Activated gamma-delta T cell (primary cell): Measurements from ENCODE around the gene DISP3.

ENCODE experiments used
- DNase-seq: peaks from one replicate; lab custom pipeline; 2025; lab: John Stamatoyannopoulos, UW

Gene DISP3

GRCh38 chr1:11456965-11457364 is 22.0 kb upstream of the DISP3 start:
- DNase-seq: no peak

- no peak for DNase-seq
These were observed 20.1 kb upstream of the DISP3 start for GRCh38 chr1:11458811-11459275.

GRCh38 chr1:11461531-11462137 is 17.3 kb upstream of the DISP3 start:
- DNase-seq: no peak

GRCh38 chr1:11462224-11462923 is 16.6 kb upstream of the DISP3 start:
- no peak for DNase-seq

- no peak for DNase-seq
These were observed 15.8 kb upstream of the DISP3 start for GRCh38 chr1:11463177-11463576.

- DNase-seq: no peak
These were observed 13.6 kb upstream of the DISP3 start for GRCh38 chr1:11465307-11465706.

GRCh38 chr1:11466416-11466815 is 12.5 kb upstream of the DISP3 start:
- no peak for DNase-seq

- DNase-seq: no peak
These were observed 10.1 kb upstream of the DISP3 start for GRCh38 chr1:11468878-11469277.

- DNase-seq: no peak
These were observed 8.0 kb upstream of the DISP3 start for GRCh38 chr1:11470912-11471311.

GRCh38 chr1:11471473-11471872 is 7.5 kb upstream of the DISP3 start:
- DNase-seq: no peak

GRCh38 chr1:11472284-11472683 is 6.7 kb upstream of the DISP3 start:
- DNase-seq: no peak

GRCh38 chr1:11472741-11473140 is 6.2 kb upstream of the DISP3 start:
- no peak for DNase-seq

GRCh38 chr1:11473491-11474034 is 5.4 kb upstream of the DISP3 start:
- DNase-seq: no peak

GRCh38 chr1:11474826-11475225 is 4.1 kb upstream of the DISP3 start:
- no peak for DNase-seq

GRCh38 chr1:11475748-11476147 is 3.2 kb upstream of the DISP3 start:
- DNase-seq: no peak

- DNase-seq: no peak
These were observed 522 bp downstream of the DISP3 start for GRCh38 chr1:11479375-11479979.

GRCh38 chr1:11481019-11481418 is 2.1 kb downstream of the DISP3 start:
- DNase-seq: no peak

GRCh38 chr1:11482198-11482597 is 3.2 kb downstream of the DISP3 start:
- no peak for DNase-seq

- DNase-seq: no peak
These were observed 3.9 kb downstream of the DISP3 start for GRCh38 chr1:11482701-11483479.

GRCh38 chr1:11483581-11484320 is 4.8 kb downstream of the DISP3 start:
- no peak for DNase-seq

GRCh38 chr1:11484321-11484655 is 5.3 kb downstream of the DISP3 start:
- DNase-seq: no peak

GRCh38 chr1:11485191-11485590 is 6.2 kb downstream of the DISP3 start:
- no peak for DNase-seq
